IPS-18a (cell line): ENCODE measurements around the gene MMAB.

Experiments used
- H3K27ac ChIP-seq: one replicate; pipeline ENCODE4 v1.5.1; 2013; ENCODE audit warnings: low read length
- H3K27me3 ChIP-seq: one replicate; pipeline ENCODE4 v1.6.1; 2013; ENCODE audit warnings: mild to moderate bottlenecking, low read length; ENCODE audit not compliant: control insufficient read depth, insufficient read depth
- H3K36me3 ChIP-seq: one replicate; pipeline ENCODE4 v1.6.1; 2013; ENCODE audit warnings: low read depth, low read length; ENCODE audit not compliant: control insufficient read depth
- H3K4me1 ChIP-seq: one replicate; pipeline ENCODE4 v1.6.1; 2013; ENCODE audit warnings: low read depth, low read length; ENCODE audit not compliant: control insufficient read depth
- H3K4me3 ChIP-seq: one replicate; pipeline ENCODE4 v1.5.1; 2013; ENCODE audit warnings: low read length
- H3K9ac ChIP-seq: one replicate; pipeline ENCODE4 v1.6.1; 2013; ENCODE audit warnings: mild to moderate bottlenecking, low read length, moderate library complexity
- H3K9me3 ChIP-seq: one replicate; pipeline ENCODE4 v1.6.1; 2013; ENCODE audit warnings: low read depth, low read length; ENCODE audit not compliant: control insufficient read depth

The MMAB gene

GRCh38 chr12:109591041-109591440 is 17.7 kb upstream of the MMAB start:
- H3K9me3 ChIP-seq = no peaks in the 10 kb centered on the region
- no peaks in the 10 kb centered on the region for H3K27me3 ChIP-seq
- H3K36me3 ChIP-seq = peaks cover 40% of the 10 kb centered on the region
- H3K27ac ChIP-seq = no peak overlapping the region
- H3K4me1 ChIP-seq = no peaks in the 10 kb centered on the region
- H3K4me3 ChIP-seq = no peak overlapping the region
- H3K9ac ChIP-seq = no peak overlapping the region

DNA sequence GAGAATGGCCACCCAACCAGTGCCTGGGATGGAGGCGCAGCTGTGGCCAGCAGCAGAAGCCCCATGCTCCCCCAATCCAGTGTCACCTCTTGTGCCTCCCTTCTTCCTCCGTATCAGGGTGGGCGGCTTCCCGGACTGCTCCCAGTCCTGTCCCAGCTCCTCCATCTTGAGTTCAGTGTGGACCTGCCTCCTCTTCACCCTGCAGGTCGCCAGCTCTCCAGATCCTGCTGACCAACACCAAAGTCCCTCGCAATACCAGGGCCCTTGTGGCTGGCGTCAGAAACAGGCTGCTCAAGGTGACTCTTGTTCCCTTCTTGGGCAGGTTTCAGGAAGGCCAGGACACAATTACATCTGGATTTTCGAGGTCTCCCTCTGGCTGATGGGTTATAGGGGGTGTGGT is 17.3 kb upstream of the MMAB start:
- peaks cover 40% of the 10 kb centered on the region for H3K36me3 ChIP-seq
- H3K27me3 ChIP-seq = no peaks in the 10 kb centered on the region
- H3K27ac ChIP-seq = no peak overlapping the region
- H3K4me1 ChIP-seq = no peaks in the 10 kb centered on the region
- no peaks in the 10 kb centered on the region for H3K9me3 ChIP-seq
- H3K4me3 ChIP-seq = no peak overlapping the region
- no peak overlapping the region for H3K9ac ChIP-seq

DNA sequence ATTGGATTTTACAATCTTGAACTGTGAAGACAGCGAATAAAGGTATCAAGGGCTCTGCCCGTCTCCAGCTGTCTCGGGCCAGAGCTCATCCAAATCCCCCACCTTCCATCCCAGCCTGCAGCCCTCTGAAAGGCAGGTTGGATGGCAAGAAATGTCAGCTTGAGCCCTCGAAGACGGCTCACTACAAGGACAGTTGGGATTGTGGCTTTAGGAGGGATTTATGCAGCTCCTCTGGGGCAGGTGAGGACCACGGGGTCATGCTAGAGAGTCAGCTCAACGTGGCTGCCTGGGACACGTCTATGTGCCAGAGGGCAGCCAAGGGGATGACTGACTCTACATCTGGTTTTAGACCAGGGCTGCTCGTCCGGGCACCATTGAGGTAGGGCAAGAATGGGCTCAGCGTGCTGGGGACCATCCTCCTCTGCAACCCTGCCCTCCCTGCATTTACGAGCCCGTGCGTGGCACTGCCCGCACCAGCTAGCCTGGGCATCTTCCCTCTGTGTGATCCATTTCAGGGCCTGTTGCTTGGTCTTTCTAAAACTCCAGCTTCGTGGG is 16.5 kb upstream of the MMAB start:
- H3K9me3 ChIP-seq = no peaks in the 10 kb centered on the region
- H3K27ac ChIP-seq = no peak overlapping the region
- no peaks in the 10 kb centered on the region for H3K4me1 ChIP-seq
- H3K9ac ChIP-seq = no peak overlapping the region
- peaks cover 40% of the 10 kb centered on the region for H3K36me3 ChIP-seq
- no peak overlapping the region for H3K4me3 ChIP-seq
- no peaks in the 10 kb centered on the region for H3K27me3 ChIP-seq

DNA sequence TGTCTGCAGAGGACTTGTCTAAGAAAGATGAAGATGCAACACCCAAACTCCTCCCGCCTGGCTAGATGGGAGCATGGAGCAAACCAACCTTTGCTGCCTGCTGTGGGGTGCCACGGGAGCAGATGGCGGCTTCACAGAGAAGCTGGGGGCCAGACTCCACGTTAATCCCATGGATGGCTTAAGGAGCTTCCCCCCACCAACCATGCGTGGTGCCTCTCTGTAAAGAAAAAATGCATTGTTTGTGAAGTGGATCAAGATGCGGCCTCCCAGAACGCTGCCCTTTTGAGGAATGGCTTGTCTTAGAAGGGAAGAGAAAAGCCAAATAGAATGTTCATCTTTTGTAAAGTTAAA is 15.9 kb upstream of the MMAB start:
- Histone ChIP-seq H3K27ac (no peak overlapping the region), H3K27me3 (no peaks in the 10 kb centered on the region), H3K9me3 (no peaks in the 10 kb centered on the region), H3K9ac (no peak overlapping the region), H3K4me1 (no peaks in the 10 kb centered on the region), H3K4me3 (no peak overlapping the region), H3K36me3 (peaks cover 35% of the 10 kb centered on the region)

DNA sequence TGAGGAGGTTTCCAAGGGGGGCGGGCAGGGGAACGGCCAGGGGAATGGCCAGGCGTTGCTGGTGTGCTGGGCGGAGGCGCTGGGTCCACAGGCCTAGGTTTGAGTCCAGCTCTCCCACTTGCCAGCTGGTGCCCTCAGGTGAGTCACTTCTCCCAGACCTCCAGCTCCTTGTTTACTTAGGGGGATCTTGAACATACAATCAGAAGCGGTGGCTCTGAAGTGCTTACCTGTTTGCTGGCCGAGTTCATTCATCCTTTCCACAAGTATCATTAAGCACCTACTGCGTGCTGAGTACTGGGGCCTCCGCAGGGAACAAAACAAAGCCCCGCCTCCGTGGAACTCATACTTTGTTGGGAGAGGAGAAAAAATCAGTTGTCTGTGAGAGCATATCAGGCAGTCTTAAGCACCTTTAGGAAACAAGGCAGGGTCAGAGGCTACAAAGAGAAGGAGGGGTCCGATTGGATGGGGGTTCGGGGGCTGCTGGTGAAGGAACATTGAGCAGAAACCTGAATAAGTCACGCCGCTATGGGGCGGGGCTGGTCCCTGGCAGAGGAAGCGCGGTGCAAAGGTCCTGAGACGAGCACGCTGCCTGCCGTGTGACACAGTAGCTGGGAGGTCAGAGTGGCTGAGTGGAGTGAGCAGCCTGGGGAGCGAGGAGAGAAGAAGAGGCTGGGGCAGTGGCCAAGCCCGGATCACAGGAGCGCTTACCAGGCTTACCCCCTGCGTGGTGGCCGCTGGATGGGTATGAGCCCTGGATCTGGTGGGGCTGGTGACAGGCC is 15.3 kb upstream of the MMAB start:
- no peaks in the 10 kb centered on the region for H3K9me3 ChIP-seq
- H3K36me3 ChIP-seq = peaks cover 37% of the 10 kb centered on the region
- no peaks in the 10 kb centered on the region for H3K4me1 ChIP-seq
- H3K27me3 ChIP-seq = no peaks in the 10 kb centered on the region
- no peak overlapping the region for H3K27ac ChIP-seq
- no peak overlapping the region for H3K4me3 ChIP-seq
- no peak overlapping the region for H3K9ac ChIP-seq

GRCh38 chr12:109587921-109588320 is 14.6 kb upstream of the MMAB start:
- H3K27me3 ChIP-seq = no peaks in the 10 kb centered on the region
- H3K9me3 ChIP-seq = no peaks in the 10 kb centered on the region
- no peak overlapping the region for H3K4me3 ChIP-seq
- H3K27ac ChIP-seq = no peak overlapping the region
- peaks cover 38% of the 10 kb centered on the region for H3K36me3 ChIP-seq
- H3K4me1 ChIP-seq = no peaks in the 10 kb centered on the region
- no peak overlapping the region for H3K9ac ChIP-seq

- no peak overlapping the region for H3K4me3 ChIP-seq
- no peaks in the 10 kb centered on the region for H3K27me3 ChIP-seq
- no peaks in the 10 kb centered on the region for H3K9me3 ChIP-seq
- H3K36me3 ChIP-seq = peaks cover 39% of the 10 kb centered on the region
- no peaks in the 10 kb centered on the region for H3K4me1 ChIP-seq
- no peak overlapping the region for H3K27ac ChIP-seq
- H3K9ac ChIP-seq = no peak overlapping the region
These were observed 13.3 kb upstream of the MMAB start for GRCh38 chr12:109586385-109587296.

DNA sequence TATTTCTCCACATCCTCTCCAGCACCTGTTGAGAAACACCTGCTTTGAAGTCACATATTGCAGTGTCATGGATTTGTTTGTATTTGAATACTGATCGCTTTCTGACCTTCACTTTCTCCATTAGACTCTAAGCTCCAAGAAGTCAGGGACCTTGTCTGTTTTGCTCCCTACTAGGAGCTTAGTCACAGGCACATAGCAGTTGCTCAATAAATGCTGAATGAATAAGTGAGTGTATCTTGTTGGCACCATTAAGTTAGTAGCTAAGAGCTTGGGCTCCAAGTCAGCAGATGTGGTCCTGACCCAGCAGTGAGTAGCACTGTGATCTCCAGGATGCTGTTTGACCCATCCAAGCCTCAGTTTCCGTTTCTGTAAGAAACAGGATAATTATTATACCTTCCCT is 10.4 kb upstream of the MMAB start:
- Histone ChIP-seq H3K4me3 (no peak overlapping the region), H3K9ac (no peak overlapping the region), H3K36me3 (peaks cover 55% of the 10 kb centered on the region), H3K27me3 (no peaks in the 10 kb centered on the region), H3K9me3 (no peaks in the 10 kb centered on the region), H3K4me1 (no peaks in the 10 kb centered on the region), H3K27ac (no peak overlapping the region)

GRCh38 chr12:109582636-109583035 is 9.3 kb upstream of the MMAB start:
- H3K36me3 ChIP-seq = peaks cover 61% of the 10 kb centered on the region
- H3K9me3 ChIP-seq = no peaks in the 10 kb centered on the region
- H3K4me1 ChIP-seq = no peaks in the 10 kb centered on the region
- no peak overlapping the region for H3K27ac ChIP-seq
- H3K27me3 ChIP-seq = no peaks in the 10 kb centered on the region
- H3K4me3 ChIP-seq = no peak overlapping the region
- no peak overlapping the region for H3K9ac ChIP-seq

DNA sequence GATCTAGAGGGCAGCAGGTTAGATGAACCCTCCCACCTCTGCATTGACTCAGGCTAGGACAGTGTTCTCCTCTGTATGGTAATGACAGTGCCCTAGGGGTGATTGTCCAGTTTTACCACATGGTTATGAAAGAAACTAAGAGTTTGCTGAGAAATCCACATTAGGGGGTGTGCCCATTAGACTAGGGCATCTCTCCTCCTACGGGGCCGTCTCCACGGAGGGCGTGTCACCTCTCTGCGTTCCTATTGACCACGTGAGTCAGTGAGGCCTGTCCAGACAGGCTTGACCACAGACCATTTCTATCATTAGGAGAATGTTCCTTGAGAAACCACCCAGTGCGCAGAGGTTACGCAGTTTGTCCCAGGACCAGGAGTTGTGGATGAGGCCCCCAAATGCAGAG is 8.6 kb upstream of the MMAB start:
- H3K27me3 ChIP-seq = no peaks in the 10 kb centered on the region
- H3K4me1 ChIP-seq = no peaks in the 10 kb centered on the region
- H3K27ac ChIP-seq = no peak overlapping the region
- no peak overlapping the region for H3K9ac ChIP-seq
- H3K36me3 ChIP-seq = peaks cover 61% of the 10 kb centered on the region
- H3K9me3 ChIP-seq = no peaks in the 10 kb centered on the region
- no peak overlapping the region for H3K4me3 ChIP-seq

- H3K9ac ChIP-seq = no peak overlapping the region
- H3K27me3 ChIP-seq = no peaks in the 10 kb centered on the region
- no peaks in the 10 kb centered on the region for H3K9me3 ChIP-seq
- no peaks in the 10 kb centered on the region for H3K4me1 ChIP-seq
- peaks cover 57% of the 10 kb centered on the region for H3K36me3 ChIP-seq
- H3K27ac ChIP-seq = no peak overlapping the region
- H3K4me3 ChIP-seq = no peak overlapping the region
These were observed 8.0 kb upstream of the MMAB start for GRCh38 chr12:109581334-109581691.
